ENCODE measurements around the gene UPF1.

UPF1 gene

DNA sequence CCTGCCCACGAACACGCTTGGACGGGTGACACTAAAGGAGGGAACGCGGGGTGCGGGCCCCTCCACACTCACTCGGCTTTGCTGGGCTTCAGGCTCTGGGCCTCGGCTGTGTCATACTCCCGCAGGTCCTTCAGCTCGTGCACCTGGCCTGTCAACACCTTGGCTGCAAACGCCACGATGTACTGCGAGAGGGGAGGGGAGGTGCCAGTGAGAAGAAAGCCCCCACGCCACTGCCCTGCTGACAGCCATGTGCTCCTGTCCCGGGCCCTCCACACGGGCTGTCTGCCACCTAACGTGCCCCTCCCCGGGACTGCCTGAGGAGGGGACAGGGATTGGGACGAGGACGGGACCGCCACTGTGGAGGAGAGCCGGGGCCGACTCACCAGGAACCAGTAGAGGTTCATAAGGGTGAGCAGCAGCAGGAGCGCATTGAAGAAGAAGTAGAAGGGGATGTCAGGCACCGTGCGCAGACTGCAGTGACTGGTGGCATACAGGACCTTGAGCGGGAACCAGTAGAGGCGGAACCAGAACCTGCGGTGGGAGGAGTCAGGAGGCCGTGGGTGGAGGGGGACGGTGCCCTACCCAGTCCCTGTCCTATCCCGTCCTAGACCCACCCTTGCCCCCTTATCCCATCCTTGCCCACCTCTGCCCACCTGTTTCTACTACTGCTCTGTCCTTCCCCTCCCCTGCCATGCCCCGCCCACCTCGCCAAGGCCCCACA lies 47.3 kb downstream of the UPF1 start:
- DNase-seq, result no peak

DNA sequence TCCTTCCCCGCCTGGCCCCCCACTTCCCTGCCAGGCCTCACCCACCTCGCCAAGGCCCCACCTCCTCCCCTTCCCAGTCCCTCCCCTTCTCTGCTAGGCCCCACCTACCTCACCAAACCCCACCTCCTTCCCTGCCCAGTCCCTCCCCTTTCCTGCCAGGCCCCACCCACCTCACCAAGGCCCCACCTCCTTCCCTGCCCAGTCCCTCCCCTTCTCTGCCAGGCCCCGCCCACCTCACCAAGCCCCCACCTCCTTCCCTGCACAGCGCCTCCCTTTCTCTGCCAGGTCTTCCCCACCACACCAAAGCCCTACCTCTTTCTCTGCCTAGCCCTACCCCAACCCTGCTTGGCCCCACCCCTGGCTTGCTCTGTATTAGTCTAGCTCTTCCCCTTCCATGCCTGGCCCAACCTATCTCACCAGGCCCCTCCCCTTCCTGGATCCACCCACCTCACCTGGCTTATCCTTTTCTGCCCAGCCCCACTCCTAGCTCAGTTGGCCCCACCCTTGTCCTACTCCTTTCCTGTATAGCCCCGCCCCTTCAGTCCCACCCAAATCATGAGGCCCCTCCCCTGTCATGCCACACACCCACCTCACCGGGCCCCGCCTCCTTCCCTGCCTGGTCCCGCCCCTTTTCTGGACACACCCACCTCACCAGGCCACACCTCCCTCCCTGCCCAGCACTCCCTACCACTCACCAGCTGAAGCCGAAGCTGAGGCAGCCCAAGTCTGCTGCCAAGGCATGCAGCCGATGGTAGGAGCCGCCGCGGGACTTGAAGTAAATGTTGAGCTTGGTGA lies 48.0 kb downstream of the UPF1 start:
- DNase-seq, result no peak

DNA sequence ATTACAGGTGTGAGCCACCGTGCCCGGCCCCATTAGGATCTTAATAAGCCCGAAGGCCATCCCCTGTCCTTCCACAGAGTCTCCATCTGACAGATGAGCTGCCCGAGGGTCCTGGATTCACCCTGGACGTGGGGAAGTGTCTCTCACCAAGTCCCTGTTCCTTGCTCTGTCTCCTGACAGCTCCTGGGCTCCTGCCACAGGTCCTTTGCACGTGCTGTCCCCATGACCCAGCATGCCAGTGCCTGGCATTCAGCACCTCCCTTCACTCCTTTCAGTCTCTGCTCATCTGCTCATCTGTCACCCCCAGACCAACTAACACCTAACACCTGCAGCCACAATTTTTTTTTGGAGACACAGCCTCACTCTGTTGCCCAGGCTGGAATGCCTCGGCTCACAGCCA lies 49.7 kb downstream of the UPF1 start:
- DNase-seq, result no peak

DNA sequence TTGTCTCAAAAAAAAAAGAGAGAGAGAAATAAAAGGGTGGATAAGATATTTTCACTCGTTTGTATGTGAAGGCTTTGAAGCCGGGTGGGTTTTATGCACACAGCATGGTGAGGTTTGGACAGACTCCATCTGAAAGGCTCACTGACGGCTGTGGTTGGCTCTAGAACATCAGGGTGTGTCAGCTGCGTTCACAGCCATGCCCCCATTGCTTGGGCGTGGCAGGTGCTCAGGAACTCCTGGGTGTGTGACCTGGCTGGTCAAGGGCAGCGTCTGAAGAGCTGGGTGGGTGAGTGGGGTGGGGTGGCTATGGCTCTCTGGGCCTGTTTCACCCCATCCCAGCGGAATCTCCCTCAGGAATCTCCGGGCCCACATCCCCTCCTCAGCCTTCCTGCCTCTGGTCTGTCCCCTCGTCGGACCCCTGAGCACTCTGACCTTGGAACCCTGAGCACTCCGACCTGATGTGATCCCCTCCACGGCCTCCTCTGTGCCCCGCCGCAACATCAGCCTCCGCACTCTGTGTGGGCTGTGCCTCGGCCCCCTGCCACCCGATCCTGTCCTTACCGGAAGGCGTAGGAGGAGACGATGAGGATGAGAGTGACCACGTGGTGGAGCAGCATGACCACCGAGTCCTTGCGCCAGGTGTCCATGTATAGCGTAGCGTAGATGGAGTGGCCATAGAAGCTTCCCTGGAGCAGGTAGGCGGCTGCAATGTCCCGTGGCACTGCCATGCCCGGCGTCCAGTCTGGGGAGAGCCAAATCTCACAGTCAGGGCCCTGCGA lies 52.0 kb downstream of the UPF1 start:
- no peak for DNase-seq

DNA sequence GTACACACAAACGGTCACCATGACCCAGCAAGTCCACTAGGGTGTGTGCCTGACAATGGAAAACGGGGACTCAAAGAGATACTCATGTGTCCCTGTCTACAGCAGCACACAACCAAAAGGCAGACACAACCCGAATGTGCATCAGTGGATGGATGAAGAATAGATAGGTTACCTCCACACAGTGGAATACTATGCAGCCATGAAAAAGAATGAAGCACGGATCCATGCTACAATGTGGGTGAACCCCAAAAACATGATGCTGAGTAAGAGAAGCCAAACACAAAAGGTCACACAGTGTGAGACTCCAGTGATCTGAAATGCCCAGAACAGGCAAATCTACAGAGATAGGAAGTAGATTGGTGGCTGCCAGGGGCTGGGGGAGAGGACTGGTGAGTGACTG lies 55.2 kb downstream of the UPF1 start:
- DNase-seq, result no peak

DNA sequence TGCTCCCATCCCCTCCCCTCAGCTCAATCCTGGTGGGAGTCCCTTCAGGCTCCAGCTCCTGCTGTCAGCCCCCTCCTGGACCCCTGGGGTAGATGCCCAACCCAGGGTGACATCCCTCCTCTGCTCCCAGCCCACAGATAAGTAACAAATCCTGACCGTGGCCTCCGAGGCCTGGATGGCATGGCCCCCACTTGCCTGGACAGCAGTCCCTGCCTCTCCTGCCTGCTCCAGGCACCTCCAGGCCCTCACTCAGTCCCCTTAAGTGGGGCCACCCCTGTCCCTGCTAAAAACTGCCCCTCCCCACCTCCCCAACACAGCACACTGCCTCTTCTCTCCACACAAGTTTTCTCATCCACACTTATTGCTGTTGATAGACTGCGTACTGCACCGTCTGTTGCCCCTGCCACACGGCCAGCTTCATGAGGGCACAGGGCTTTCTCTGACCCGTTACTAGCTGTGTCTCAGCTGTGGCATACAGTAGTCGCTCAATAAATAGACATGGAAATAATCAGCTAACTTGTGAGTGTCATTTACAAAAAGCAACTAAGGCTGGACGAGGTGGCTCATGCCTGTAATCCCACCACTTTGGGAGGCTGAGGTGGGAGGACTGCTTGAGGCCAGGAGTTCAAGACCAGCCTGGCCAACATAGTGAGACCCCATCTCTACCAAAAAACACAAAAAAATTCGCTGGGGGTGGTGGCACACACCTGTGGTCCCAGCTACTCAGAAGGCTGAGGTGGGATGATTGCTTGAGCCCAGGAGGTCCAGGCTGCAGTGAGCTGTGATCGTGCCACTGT lies 58.4 kb downstream of the UPF1 start:
- DNase-seq, result no peak

DNA sequence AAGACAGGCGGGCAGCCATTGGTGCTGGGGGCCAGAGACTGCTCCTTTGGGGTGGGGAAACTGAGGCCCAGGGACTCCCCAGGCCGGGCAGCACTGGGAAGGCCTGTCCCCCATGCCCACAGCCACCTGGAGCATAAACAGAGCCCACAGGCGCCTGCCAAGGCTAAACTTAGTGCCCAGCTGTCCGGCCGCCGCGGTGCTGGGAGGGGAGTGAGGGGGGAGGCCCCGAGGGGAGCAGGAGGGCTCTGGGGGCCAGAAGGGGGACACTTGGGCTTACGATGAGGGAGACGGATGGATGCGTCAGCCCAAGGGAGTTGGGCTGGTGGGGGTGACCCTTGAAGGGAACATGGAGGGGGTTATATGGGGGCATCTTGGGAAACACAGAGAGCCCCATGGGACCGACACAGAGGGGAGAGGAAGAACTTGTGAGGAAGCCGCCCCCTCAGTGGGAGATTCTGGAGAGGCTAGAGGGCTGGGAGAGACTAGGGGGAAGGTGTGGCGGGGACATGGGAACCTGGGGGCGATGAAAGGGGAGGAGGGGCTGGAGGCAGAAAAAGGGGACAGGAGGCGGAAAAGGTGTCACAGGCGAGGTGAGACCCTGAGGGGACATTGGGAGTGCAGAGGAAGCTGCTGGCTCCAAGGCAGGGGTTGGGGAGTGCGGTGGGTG lies 62.0 kb downstream of the UPF1 start:
- DNase-seq, result no peak

DNA sequence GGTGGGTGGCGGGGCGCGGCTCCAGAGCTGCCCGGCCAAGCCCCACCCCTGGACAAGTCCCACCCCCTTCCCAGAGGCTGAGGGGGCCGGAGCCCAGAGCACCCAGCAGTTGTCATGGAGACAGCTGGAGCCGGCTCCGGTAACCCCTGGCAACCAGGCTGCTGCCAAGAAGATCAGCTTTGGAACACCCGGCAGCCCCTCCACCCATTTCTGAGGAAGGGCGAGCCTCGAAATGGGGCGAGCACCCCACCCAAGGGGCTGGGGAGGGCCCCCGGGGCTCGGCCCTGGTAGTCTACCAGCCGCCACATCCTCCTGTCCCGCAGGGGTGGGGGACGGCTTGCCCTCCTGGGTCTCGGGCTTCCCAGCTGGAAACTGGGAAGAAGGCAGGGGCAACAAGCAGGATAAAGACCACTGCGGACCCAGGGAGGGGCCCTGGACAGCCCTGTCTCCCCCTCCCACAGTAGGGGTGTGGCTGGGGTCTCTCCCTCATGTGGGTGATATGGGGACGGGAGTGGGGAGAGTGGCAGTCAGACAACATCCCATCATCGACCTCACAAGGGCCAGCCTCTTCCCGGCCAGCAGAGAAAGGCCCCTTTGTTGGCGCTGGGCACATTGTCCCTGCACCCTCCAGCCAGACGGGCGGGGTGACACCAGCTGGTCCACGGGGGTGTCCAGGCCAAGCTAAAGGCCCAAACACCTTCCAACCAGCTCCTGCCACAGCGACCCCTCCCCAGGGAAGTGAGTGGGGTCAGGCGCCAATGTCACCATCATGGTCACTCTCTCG lies 62.7 kb downstream of the UPF1 start:
- DNase-seq, result no peak

DNA sequence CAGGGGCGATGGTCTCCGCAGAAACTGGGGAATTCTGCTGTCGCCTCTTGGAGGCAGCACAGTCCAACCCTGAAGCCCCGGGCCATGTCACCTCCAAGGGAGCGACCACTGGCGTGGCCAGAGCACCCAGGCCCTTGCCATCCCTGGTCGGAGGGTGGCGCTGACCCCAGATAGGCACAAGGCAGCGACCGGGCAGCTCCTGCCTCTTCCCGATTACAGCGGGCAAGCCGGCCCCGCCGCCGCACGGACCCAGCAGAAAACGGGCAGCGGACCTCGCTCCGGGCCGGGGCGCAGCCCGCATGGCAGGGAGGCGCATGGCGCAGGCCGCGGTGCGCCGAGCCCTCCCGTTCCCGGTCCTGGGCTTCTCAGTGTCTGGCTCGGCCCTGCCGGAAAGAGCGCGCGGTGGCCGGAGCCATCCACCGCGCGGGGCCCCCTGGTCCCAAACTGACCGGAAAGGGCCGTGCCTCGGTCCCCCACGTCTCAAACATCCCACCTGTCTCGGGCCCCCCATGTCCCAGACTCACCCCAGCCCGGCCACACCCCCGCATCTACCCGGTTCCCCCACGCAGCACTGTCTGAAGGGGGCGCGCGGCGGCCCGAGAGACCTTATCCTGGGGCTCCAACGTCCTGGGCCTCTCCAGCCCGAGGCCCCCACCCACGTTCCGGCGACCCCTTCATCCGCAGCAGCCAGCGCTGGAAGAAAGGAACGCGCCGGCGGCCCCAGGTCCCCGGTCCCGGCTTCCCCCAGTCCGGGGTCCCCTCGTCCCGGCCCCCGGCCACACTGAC lies 63.5 kb downstream of the UPF1 start:
- DNase-seq, result peak; percentile 62

DNA sequence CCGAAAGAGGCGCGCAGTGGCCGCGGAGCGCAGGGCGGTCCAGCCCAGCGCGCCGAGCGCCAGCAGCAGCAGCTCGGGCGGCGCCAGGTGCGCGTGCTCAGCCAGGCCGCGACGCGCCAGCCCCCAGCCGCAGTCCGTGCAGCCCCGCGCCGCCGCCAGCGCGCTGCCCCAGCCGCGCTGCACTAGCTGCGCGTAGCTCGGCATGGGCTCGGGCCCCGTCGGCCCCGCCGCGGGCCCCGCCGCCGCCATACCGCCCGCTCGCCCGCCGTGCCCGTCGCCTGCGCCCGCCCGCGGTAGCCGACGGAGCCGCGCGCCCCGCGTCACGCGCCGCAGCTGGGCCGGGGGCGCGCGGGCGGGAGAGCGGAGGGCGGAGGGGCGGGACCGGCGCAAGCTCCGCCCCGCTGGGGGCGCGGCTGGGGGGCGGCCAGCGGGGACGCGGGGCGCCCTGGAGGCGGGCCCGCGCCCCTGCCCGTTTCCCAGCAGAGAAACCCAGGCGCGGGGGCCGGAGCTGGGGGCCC lies 64.1 kb downstream of the UPF1 start, which contains the start of gene CERS1:
CERS1 (minus strand) TSS at position 335 of the 518 bp plus-strand sequence; CDS start at position 249, 86 bp downstream.
- DNase-seq, result peak; percentile 6

DNA sequence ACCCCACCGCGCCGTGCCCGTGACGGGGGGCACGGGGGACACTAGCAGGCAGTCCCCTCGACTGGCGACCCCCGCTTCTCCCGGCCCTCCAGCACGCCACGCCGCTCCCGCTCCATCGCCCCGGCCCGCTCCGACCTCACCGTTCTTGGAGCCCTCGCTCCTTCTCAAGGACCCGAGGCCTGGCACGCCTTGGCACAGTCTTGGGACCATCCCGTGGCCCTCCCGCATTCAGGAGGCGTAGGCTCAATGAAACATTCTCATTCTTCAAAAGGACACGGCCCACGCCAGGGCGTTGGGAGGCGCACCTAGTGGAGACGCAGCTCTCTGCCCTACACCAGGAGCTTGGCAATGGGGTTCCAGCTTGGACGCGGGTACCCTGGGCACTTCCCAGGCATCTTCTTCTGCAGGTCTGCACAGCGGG lies 64.7 kb downstream of the UPF1 start:
- DNase-seq, result peak; percentile 7

DNA sequence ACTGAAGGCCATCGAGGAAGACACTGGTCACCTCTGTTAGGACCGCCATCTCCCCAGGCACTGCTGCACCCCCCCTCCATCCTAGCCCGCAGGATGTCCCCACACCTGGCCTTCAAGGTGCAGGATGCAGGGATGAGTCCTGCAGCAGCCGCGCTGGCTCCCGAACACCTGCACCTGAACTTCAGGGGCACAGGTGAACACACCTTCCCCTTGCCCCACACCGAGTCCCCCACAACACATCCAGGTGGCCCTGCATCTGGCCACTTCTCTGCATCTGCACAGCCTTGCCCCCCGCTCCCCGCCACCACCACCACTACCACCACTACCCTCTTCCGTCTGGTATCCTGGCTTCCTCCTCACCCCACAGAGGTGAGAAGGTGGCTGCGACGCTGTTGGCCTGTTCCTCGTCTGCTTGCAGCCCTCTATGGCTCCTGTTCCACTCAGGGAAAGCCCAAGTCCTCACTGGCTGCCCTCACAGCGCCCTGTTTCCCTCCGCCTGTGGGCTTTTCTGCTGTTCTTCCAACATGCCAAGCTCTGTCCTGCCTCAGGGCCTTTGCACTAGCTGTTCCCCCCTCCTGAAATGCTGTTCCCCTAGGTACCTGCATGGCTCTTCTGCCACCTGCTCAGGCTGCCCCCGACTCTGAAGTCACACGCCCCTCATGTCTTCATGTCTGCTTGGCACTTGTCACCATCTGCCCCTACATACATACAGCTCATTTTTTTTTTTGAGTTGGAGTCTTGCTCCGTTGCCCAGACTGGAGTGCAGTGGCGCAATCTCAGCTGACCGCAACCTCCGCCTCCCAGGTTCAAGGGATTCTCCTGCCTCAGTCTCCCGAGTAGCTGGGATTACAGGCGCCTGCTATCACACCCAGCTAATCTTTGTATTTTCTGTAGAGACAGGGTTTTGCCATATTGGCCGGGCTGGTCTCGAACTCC lies 65.6 kb downstream of the UPF1 start:
- DNase-seq, result no peak

DNA sequence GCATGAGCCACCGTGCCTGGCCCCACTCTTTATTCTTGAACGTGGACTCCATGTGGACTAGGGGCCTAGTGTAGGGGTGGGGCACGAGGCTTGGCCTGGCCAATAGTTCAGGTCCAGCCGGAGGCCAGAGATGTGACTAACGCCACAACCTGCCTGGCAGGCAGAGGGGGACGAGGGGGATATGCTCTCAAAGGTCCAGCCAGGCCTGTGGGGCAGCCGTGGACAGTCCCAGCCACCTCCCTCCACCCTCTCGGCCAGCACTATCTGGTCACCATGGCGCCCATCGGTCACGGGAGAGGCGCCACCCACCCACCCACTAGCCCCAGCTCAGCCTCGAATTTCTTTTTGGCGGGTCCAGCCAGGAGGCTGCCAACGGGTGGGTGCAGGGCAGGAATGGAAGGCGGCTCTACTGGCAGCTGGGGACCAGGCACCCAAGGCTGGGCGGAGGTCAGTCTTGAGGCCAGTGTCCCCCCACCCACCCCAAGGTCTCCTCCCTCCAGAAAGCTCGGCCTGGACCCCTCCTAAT lies 66.4 kb downstream of the UPF1 start:
- DNase-seq, result no peak

DNA sequence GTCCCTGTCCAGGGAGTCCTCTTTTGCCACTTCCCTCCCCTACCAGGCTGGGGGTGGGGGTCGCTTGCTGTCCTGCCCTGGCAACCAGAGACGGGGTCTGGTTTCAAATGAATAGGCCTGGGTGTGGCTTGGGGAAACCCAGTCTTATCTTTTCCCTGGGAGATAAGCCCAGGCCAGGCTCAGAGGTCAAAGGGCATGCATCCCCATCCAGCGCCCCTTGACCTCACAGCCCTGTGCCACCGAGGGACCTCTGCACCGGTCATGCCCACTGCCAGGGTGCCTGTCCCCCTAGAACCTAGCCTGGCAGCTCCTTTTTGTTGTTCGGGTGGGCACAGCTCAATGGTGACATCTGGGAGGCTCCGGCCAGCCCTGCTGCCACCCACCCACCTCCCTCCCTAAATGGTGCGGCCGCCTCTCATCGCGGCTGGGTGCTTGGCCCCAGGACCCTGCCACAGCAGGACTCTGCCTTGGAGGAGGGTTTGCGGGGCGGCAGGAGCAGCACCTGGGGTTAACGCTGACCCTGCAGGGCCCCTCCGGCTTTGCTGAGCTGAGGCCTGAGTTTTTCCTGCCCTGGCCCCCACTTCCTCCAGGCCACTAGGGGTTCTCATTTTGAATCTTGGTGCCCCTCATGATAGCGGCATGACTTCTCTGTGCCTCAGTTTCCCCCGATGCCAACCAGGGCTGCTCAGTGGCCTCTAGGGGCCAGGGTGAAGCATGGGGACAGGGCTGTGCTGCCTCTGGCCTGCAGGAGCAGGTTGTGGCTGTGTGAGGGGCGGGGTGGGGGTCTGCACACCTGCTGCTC lies 67.0 kb downstream of the UPF1 start:
- DNase-seq, result no peak

DNA sequence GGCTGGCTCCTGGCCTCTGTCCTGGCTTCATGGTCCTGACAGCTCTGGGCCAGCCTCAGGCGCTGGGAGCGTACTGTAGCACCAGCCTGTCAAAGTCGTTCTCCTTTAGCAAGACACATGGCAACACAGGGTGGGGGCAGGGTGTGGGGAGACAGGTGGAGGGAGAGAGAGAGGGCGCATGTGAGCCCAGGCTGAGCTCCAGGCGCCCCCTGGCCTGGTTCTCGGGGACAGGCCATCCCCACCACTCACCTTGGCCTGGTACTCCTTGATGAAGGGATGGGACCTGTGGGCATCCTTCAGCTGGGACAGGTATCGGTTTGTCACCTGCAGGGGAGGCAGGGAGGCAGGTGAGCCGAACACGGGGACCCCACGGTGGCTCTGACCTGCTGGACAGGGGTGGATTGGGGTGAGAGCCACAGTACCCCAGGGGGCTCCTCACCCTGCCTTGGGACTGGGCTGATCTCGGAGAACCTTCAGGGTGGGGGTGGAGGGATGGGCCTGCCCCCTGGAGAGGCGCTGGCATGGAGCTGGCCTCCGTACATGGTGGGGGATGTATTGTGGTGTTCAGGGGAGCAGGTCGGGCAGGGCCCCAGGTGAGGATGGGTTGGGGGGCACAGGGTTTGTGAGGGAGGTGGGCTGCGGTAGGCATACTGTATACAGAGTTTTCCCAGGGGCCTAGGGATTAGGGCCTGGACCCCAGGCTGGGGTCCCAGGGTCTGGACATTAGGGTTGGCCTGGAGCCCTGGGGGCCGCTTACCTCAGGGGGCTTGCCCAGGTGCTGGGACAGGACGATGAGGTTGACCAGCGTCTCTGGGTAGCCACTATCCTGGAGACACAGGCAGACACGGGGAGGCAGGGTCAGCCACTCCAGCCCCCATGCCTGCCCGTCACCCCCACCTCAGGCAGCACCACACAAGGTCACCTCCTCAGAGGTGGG lies 68.1 kb downstream of the UPF1 start:
- no peak for DNase-seq

DNA sequence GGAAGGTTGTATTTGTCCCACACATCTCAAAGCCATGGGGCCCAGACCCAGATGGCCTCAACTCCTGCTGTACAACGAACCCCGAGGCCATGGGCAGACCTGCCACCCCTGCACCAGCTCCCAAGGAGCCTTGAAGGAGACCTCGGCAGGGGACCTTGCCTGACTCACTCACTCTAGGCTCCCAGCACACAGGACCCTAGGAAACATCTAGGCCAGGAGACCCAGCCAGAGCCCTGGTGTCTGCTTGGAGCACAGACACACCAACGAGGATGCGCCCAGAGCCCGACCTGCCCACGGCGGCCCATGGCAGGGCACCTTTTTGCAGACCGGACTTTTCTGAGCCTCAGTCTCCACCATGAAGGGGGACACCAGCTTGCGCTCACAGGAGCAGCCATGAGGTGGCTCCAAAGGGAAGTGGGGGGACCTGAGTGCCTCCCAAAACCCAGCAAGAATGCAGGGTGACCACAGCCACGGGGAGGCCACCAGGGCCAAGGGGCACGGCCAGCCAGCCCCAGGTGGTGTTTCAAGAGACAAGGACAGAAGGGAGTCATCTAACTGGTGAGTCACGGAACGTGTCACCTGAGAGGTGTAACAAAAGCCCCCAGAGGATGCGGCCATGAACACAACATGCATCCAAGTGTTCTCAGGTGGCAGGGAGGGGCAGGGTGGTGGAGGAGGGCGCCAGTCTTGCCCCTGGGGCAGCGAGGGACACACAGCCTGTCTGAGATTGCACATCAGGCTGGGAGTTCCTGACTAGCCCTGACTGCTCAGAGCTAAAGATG lies 69.1 kb downstream of the UPF1 start:
- no peak for DNase-seq

Measured in suppressor macrophage treated with lipopolysaccharide for 4 hours (primary cell).